Neural cell (in vitro differentiated cells): ENCODE results near the gene FTCDNL1.

Experiments
- EP300 ChIP-seq: fragments of 450-650 bp; conservative IDR thresholded peaks from 2 replicates; pipeline ENCODE4 v1.6.1; 2014; ENCODE audit warnings: antibody characterized with exemption, mild to moderate bottlenecking, moderate library complexity; ENCODE audit not compliant: poor library complexity, severe bottlenecking
- EZH2 ChIP-seq: fragments of 200-600, 300-800 bp; shearing (Covaris generic), sonication (generic); IDR thresholded peaks from 2 replicates; pipeline ENCODE4 v1.6.1; 2014; ENCODE audit warnings: antibody characterized with exemption, low read length, borderline replicate concordance, mild to moderate bottlenecking; ENCODE audit not compliant: insufficient read depth, poor library complexity, severe bottlenecking
- POLR2AphosphoS5 ChIP-seq: IDR thresholded peaks from 2 replicates; pipeline ENCODE4 v1.6.1; 2012
- RAD21 ChIP-seq: fragments of 450-650 bp; conservative IDR thresholded peaks from 2 replicates; pipeline ENCODE4 v1.6.1; 2014; ENCODE audit warnings: antibody characterized with exemption, mild to moderate bottlenecking, moderate library complexity
- TF ChIP-seq, protein P1 (sequence below): fragments of 450-650 bp; IDR thresholded peaks from 2 replicates; pipeline ENCODE4 v1.5.1; 2014; ENCODE audit warnings: antibody characterized with exemption, mild to moderate bottlenecking, moderate library complexity; ENCODE audit not compliant: poor library complexity, severe bottlenecking
- TF ChIP-seq, protein P2 (sequence below): IDR thresholded peaks from 2 replicates; pipeline ENCODE4 v1.6.1; 2012; ENCODE audit warnings: borderline replicate concordance

DNA sequence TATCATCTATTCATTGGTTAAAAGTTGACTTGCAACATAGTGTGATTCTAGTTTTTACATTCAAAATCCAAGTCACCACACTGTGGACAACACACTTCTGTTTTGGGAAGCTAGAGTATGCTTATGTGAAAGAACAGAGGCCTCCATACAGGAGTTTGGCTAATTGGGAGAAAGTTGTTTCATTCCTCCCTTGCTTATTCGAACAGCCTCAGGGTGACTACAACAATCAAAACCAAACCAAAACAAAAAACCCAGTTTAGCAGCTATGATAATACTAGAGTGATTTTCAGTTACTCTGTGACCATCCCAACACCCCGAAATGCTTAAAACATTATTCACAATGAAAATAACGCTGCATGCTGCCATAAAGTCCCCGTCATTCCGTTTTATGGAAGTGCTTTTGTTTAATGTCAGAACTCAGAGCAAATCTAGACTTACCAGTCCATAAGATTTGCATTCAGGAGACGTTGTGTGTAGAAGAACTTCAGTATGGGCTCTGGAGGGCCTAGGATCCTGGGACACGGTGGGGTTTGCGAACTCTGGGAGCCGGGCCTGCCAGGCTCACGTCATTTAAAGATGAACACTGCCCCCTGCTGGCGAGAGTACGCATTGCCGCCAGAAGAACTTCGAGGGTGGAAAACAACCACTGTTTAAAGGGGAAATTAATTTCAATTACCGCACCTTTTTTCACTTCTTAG is 111.4 kb downstream of the FTCDNL1 start:
- TF ChIP-seq RAD21: peak; percentile 93
- TF ChIP-seq, protein P1, sequence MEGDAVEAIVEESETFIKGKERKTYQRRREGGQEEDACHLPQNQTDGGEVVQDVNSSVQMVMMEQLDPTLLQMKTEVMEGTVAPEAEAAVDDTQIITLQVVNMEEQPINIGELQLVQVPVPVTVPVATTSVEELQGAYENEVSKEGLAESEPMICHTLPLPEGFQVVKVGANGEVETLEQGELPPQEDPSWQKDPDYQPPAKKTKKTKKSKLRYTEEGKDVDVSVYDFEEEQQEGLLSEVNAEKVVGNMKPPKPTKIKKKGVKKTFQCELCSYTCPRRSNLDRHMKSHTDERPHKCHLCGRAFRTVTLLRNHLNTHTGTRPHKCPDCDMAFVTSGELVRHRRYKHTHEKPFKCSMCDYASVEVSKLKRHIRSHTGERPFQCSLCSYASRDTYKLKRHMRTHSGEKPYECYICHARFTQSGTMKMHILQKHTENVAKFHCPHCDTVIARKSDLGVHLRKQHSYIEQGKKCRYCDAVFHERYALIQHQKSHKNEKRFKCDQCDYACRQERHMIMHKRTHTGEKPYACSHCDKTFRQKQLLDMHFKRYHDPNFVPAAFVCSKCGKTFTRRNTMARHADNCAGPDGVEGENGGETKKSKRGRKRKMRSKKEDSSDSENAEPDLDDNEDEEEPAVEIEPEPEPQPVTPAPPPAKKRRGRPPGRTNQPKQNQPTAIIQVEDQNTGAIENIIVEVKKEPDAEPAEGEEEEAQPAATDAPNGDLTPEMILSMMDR: peak; percentile 93
- TF ChIP-seq EZH2: no peak
- TF ChIP-seq EP300: no peak
- TF ChIP-seq POLR2AphosphoS5: no peak
- TF ChIP-seq, protein P2, sequence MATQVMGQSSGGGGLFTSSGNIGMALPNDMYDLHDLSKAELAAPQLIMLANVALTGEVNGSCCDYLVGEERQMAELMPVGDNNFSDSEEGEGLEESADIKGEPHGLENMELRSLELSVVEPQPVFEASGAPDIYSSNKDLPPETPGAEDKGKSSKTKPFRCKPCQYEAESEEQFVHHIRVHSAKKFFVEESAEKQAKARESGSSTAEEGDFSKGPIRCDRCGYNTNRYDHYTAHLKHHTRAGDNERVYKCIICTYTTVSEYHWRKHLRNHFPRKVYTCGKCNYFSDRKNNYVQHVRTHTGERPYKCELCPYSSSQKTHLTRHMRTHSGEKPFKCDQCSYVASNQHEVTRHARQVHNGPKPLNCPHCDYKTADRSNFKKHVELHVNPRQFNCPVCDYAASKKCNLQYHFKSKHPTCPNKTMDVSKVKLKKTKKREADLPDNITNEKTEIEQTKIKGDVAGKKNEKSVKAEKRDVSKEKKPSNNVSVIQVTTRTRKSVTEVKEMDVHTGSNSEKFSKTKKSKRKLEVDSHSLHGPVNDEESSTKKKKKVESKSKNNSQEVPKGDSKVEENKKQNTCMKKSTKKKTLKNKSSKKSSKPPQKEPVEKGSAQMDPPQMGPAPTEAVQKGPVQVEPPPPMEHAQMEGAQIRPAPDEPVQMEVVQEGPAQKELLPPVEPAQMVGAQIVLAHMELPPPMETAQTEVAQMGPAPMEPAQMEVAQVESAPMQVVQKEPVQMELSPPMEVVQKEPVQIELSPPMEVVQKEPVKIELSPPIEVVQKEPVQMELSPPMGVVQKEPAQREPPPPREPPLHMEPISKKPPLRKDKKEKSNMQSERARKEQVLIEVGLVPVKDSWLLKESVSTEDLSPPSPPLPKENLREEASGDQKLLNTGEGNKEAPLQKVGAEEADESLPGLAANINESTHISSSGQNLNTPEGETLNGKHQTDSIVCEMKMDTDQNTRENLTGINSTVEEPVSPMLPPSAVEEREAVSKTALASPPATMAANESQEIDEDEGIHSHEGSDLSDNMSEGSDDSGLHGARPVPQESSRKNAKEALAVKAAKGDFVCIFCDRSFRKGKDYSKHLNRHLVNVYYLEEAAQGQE: no peak
